Measurements from ENCODE around the gene PKN2. TPM values are rescaled to one million over a fixed set of nuclear protein-coding genes. Genes with fewer than 3 reads are reported as not detected.
"Not testable (repeated sequence)": the region's sequence is repeated elsewhere in the genome, so short reads cannot be mapped to it uniquely, and the experiment has no call there.

Gene PKN2
- total RNA-seq, 1 experiment from 2014 or later: 17.5 TPM

DNA sequence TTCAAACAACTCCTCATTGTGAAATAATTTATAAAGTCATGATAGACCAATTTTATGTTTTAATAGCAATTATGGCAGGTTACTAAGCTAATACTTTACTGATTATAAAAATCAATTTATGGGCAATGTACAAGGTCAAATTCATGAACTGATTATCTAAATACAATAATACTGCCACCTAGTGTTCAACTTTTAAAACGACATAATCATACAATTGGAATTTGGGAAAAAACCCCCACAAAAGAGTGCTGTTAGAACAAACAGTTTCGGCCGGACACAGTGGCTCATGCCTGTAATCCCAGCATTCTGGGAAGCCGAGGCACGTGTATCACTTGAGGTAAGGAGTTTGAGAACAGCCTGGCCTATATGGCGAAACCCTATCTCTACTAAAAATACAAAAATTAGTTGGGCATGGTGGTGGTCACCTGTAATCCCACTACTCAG lies 193.3 kb downstream of the PKN2 start:
- peak; percentile 39 for DNase-seq (ENCODE audit: low read depth)

GRCh38 chr1:88877911-88878310 lies 193.8 kb downstream of the PKN2 start:
- DNase-seq (ENCODE audit: low read depth): no peak

GRCh38 chr1:88878731-88879130 lies 194.7 kb downstream of the PKN2 start:
- no peak for DNase-seq (ENCODE audit: low read depth)

- not testable (repeated sequence) for DNase-seq (ENCODE audit: low read depth)
These were observed 196.6 kb downstream of the PKN2 start for GRCh38 chr1:88880717-88881116.

GRCh38 chr1:88883156-88883555 lies 199.1 kb downstream of the PKN2 start:
- DNase-seq (ENCODE audit: low read depth): no peak

Small RNA genes within 50 kb of the gene (small RNA-seq; reads per million reads assigned to genes)
- gene RNU6-125P: not detected

Other genes starting within 250 kb of the PKN2 start
- gene GTF2B, start 207.3 kb downstream of the PKN2 start, total RNA-seq (2014; rRNA removed; shearing (Covaris generic)): 52.9 and 58.4 TPM in 2 replicates

Measured in HT1080 (cell line).